Measurements from ENCODE around the gene TSC22D4. TPM values are rescaled to one million over a fixed set of nuclear protein-coding genes. Genes with fewer than 3 reads are reported as not detected.

TSC22D4 gene
- polyA plus RNA-seq, 1 of the 3 experiments (the other 2 are of a cell fraction): 32.7 TPM

DNA sequence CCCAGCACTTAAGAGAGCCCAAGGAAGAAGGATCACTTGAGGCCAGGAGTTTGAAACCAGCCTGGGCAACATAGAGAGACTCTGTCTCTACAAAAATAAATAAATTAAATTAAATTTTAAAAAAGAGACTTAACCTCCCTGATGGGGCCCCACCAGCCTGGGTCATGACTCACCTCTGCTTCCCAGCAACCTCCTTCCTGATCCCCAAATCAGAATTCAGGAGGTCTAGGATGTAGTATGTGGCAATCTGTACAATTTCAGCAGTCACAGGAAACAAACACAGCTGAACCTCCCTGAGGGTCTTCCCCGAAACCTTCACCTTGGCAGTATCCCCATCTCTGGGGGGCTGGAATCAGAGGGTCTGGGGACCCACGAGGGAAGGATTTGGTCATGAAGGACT is 33.0 kb downstream of the TSC22D4 start:
- H3K4me2 ChIP-seq: peak overlapping the region; percentile 65
- no peaks in the 10 kb centered on the region for H4K20me1 ChIP-seq (ENCODE audit: insufficient read depth)
- H3K4me3 ChIP-seq (ENCODE audit: low read depth in 2 of 2, low read length in 1 of 2): no peak overlapping the region
- H3K9ac ChIP-seq: 0 out of 2 replicates have a peak overlapping the region, but pooled peaks have one; percentile 39
- H3K27me3 ChIP-seq (ENCODE audit: insufficient read depth): no peaks in the 10 kb centered on the region
- WGBS (ENCODE audit: low lambda C conversion rate): 81% methylated on average over 2 of the region's 2 CpGs
- peak overlapping the region in 1 of 2 experiments; percentile 36; a peak in 2 of 4 replicates for H3K27ac ChIP-seq (ENCODE audit: low read depth in 2 of 2, low read length in 1 of 2)
- H3F3A ChIP-seq (replicated peaks; ENCODE audit: insufficient read depth): no peaks in the 10 kb centered on the region
- H2AFZ ChIP-seq (ENCODE audit: low read depth): peak overlapping the region; percentile 41; the same call in 1 of the 2 replicates
- no peak for DNase-seq
- H3K79me2 ChIP-seq (ENCODE audit: insufficient read depth): no peaks in the 10 kb centered on the region
- no peaks in the 10 kb centered on the region for H3K9me3 ChIP-seq
- H3K9me2 ChIP-seq: no peaks in the 10 kb centered on the region
- TF ChIP-seq JUND (IDR thresholded peaks at IDR 0.05): no peak
- TF ChIP-seq TEAD4 (IDR thresholded peaks at IDR 0.05; ENCODE audit: borderline replicate concordance, insufficient read depth): no peak
- TF ChIP-seq FOSL2 (IDR thresholded peaks at IDR 0.05; ENCODE audit: borderline replicate concordance, low read depth): peak; percentile 52; the same call in 1 of the 2 replicates
- no peak for TF ChIP-seq YY1 (IDR thresholded peaks at IDR 0.05; ENCODE audit: low read depth)
- CTCF ChIA-PET: interaction anchor here (1.0 to 2.2 kb wide), 6 partner anchors 9 to 113 kb away, joined by 3 to 6 read pairs (median 5); partner anchors contain the start of gene PPP1R35
- POLR2A ChIA-PET: interaction anchor here (1.6 kb wide), 1 partner anchor 17 kb away, joined by 5 read pairs; the partner anchor contains the start of gene ZCWPW1
- no peaks in the 10 kb centered on the region for H3K36me3 ChIP-seq (replicated peaks in 1 of 2; ENCODE audit: control insufficient read depth in 1 of 2, insufficient read depth in 2 of 2, low read length in 1 of 2)
- peaks cover 2 to 4% of the 10 kb centered on the region in 2 experiments; a peak in 2 of 4 replicates for H3K4me1 ChIP-seq (ENCODE audit: control insufficient read depth in 1 of 2, insufficient read depth in 2 of 2, low read depth in 1 of 2, low read length in 1 of 2)

DNA sequence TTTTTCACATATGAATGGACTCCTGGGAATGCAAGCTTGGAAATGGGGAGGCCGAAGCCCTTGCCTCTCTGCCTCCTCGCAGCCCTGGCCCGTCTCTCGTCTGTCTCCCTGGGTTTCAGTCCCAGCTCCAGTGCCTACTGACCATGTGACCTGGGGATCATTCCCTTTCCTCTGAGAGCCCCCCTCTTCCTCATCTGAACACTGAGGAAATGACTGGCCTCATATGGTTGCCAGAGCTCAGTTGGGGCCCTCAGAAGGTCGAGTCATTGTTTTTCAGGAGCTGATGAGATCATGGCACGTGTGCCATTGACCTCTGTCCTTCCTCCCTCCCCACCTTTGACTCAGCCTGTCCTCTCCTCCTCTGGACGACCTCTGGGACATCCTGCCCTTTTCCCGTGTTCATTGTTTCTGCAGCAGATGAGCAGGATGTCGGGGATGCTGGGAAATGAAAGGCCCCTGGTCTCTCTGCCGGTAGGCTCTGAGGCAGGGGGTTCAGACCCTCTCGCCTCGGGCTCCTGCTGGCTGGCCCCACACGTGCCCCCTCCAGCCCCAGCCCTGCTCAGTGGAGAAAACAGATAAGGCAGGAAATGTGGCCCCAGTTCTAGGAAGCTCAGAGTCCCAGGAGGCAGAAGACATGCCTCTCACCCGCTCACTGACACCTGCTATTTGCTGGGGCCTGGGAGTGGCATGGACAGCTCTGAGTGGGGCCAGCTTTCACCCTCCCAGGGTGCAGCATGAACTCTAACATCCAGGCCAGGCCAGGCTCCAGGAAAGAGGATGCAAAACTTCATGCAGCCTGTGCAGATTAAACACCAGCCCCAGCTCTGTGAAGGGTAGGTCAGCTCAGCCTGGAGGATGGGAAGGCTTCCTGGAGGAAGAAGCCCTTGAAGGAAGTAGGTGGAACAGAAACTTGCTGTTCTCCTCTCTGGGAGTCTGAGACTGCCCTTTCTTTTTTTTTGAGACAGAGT is 34.4 kb downstream of the TSC22D4 start:
- ChIA-PET POLR2A (interaction anchor here (1.1 kb wide), 1 partner anchor 16 kb away, joined by 4 read pairs; the partner anchor contains the start of gene ZCWPW1), CTCF (interaction anchor here (1.4 to 1.5 kb wide), 3 partner anchors 21 to 248 kb away, joined by 3 to 8 read pairs (median 5); no protein-coding TSS in a partner anchor)
- no peaks in the 10 kb centered on the region for H3K27me3 ChIP-seq (ENCODE audit: insufficient read depth)
- no peaks in the 10 kb centered on the region for H3K9me3 ChIP-seq
- peak; percentile 29; the same call in 1 of the 2 replicates for TF ChIP-seq POLR2AphosphoS5 (IDR thresholded peaks at IDR 0.05; ENCODE audit: low read depth, low read length)
- TF ChIP-seq TAF1 (IDR thresholded peaks at IDR 0.05; ENCODE audit: borderline replicate concordance, low read depth, low read length): 0 out of 2 replicates have a peak, but pooled peaks have one; percentile 15
- no peak for TF ChIP-seq RFX5 (IDR thresholded peaks at IDR 0.05; ENCODE audit: low read length)
- no peak for TF ChIP-seq FOXM1 (IDR thresholded peaks at IDR 0.05; ENCODE audit: low read depth)
- peak; percentile 93 for TF ChIP-seq RXRA (IDR thresholded peaks at IDR 0.05; ENCODE audit: borderline replicate concordance, low read depth)
- TF ChIP-seq, protein P1, sequence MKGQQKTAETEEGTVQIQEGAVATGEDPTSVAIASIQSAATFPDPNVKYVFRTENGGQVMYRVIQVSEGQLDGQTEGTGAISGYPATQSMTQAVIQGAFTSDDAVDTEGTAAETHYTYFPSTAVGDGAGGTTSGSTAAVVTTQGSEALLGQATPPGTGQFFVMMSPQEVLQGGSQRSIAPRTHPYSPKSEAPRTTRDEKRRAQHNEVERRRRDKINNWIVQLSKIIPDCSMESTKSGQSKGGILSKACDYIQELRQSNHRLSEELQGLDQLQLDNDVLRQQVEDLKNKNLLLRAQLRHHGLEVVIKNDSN (IDR thresholded peaks at IDR 0.05; ENCODE audit: borderline replicate concordance, low read depth): peak; percentile 69
- TF ChIP-seq, protein P2, sequence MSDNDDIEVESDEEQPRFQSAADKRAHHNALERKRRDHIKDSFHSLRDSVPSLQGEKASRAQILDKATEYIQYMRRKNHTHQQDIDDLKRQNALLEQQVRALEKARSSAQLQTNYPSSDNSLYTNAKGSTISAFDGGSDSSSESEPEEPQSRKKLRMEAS (IDR thresholded peaks at IDR 0.05; ENCODE audit: low read depth): peak; percentile 87
- peak; percentile 75 for TF ChIP-seq TCF12 (IDR thresholded peaks at IDR 0.05)
- peak; percentile 25; the same call in 1 of the 2 replicates for TF ChIP-seq FOSL2 (IDR thresholded peaks at IDR 0.05; ENCODE audit: borderline replicate concordance, low read depth)
- no peak for TF ChIP-seq GABPA (IDR thresholded peaks at IDR 0.05; ENCODE audit: low read depth)
- H4K20me1 ChIP-seq (ENCODE audit: insufficient read depth): no peaks in the 10 kb centered on the region
- WGBS (ENCODE audit: low lambda C conversion rate): 63% methylated on average over 14 of the region's 14 CpGs
- H3K4me1 ChIP-seq (ENCODE audit: control insufficient read depth in 1 of 2, insufficient read depth in 2 of 2, low read depth in 1 of 2, low read length in 1 of 2): peaks cover 0 to 4% of the 10 kb centered on the region in 2 experiments; a peak in 2 of 4 replicates
- no peaks in the 10 kb centered on the region for H3K36me3 ChIP-seq (replicated peaks in 1 of 2; ENCODE audit: control insufficient read depth in 1 of 2, insufficient read depth in 2 of 2, low read length in 1 of 2)
- H2AFZ ChIP-seq (ENCODE audit: low read depth): peak overlapping the region; percentile 73; the same call in 1 of the 2 replicates
- no peak for DNase-seq
- peaks cover 4% of the 10 kb centered on the region for H3F3A ChIP-seq (replicated peaks; ENCODE audit: insufficient read depth)
- no peaks in the 10 kb centered on the region for H3K79me2 ChIP-seq (ENCODE audit: insufficient read depth)
- no peaks in the 10 kb centered on the region for H3K9me2 ChIP-seq
- 0 out of 2 replicates have a peak overlapping the region, but pooled peaks have one; percentile 1 for H3K4me2 ChIP-seq
- H3K27ac ChIP-seq (ENCODE audit: low read depth in 2 of 2, low read length in 1 of 2): peak overlapping the region in 1 of 2 experiments; percentile 50; a peak in 2 of 4 replicates
- H3K9ac ChIP-seq: no peak overlapping the region; the same call in 1 of the 2 replicates
- H3K4me3 ChIP-seq (ENCODE audit: low read depth in 2 of 2, low read length in 1 of 2): no peak overlapping the region
